HL-60/S4 (cell line): ENCODE results near the gene SALL1.

ENCODE experiments used
- in situ Hi-C: fragments of 300-500 bp; cut with MboI; formaldehyde crosslinking; loops from 2 replicates; pipeline ENCODE4 v1.14.3; 2022; ENCODE audit warnings: low sequenced_read_pairs

The SALL1 gene

GRCh38 chr16:51150888-51151320 lies at the start of gene SALL1:
Gene SALL1 (minus strand): TSS chr16:51151270. CDS start chr16:51151241, 29 bp downstream.
- in situ Hi-C loops: no loop called here

DNA sequence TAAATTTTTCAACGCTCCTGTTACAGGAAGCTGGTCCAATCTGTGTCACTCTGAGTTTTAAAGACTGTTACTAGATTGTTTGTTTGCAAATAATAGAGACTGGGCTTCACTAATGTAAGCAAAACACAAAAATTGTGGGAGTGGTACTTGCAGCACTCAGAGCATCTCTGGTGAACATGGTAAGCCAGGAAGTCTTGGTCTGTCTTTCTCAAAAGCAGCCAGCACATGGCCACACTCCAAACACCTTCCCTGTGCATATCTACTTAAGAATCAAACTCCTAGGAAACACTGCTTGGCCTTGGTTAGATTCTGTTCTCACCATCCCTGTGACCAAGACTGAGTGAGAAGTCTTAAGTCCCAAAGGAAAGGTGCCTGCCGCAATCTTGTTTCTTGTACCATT lies 49.7 kb upstream of the SALL1 start:
- in situ Hi-C loops: no loop called here

DNA sequence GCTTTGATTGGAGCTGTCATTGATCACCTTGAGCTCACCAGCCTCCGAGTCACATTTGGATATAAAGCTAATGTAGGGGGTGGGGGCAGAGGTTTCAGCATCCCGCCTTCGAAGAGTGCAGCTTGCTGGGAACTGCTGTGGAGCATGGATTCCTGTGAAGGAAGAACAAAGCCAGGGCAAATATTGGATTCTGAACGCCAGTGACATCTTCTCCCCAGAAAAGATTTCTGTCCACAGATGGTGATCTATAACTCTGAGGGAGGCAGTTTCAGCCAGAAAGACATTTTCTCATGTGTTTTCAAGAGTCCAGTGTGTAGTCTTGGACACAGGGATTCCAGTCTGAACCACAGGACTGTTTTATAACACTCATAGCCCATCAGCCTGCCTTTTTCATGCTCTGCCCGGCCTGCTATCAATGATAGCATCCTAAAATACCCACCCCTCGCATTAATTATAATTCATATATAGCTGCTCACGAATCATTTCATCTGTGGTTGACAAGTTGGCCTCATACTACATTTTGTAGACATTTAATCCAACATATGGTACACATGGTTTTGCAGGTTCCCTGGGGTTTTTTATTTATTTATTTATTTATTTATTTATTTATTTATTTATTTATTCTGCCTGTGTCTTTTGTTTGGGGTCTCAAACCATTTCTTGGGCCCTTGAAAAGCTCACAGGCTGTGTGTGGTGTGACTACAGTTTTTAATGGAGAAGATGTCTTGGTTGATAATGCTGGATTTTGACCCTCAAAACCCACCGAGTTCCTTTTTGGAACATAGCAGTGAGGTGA lies 47.1 kb upstream of the SALL1 start:
- in situ Hi-C loops: no loop called here

DNA sequence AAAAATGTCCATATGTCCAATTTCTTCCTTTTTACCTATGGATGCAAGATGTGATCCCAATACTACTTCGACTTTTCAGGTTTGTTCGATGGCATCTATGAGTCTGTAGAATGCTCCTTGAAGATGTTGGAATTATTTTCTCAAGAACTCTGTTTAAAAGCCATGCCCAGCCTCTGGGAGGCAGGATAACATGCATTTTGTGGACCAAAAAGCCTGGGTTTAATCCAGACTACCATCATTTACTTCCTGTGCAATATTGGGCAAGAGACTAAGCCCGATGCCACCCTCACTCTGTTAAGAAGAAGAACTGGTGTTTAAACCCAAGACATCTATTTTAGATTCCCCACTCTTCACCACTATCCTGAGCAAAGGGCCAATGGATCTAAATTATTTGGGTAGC lies 42.8 kb upstream of the SALL1 start:
- in situ Hi-C loops: no loop called here

DNA sequence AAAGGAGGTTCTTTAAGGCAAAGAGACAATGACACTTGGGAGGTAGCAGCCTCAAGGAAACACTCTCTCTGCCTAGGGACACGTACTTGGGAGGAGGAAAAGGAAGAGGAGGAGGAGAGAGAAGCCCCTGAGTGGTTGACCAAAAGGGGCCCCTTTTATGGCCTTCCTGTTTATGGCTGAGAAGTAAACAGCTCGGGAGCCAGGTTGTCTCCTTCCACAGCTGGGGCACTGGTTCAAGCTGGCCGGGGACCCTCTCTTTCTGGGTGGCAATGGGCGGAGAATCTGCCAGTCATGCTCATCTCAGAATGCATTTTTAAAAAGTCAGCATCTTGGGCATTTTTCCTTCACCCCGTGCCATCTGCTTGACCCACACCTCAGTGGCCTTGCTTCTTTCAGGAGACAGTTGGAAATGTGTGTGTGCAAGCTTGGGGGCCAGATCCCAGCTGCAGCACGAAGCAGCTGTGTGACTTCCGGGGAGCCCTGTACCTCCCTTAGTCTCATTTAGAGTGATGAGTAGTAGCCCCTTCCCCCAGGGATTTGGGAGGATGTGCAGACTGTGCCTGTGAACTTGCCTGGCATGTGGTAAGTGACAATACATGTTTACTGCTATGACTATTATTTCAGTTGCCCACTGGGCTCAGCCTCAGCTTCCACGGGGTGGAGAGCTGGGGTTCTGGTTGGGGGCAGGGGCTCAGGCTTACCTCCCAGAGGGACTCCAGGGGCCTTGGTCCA lies 33.8 kb upstream of the SALL1 start:
- in situ Hi-C loops: no loop called here

DNA sequence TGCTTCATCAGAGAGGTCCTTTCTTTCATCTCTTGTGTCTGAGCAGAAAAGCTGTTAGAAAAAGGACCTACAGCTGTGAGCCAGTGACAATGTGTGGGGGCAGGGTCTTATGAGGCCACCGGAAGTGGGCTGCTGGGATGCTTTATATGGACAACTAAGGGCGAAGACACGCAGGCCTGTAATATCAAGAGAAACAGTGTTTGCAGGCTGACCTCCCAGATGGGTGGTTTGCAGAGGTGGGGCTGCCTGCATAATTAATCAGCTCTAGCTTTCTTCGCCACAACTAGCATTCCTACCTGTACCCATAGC lies 30.4 kb upstream of the SALL1 start:
- in situ Hi-C loops: no loop called here

DNA sequence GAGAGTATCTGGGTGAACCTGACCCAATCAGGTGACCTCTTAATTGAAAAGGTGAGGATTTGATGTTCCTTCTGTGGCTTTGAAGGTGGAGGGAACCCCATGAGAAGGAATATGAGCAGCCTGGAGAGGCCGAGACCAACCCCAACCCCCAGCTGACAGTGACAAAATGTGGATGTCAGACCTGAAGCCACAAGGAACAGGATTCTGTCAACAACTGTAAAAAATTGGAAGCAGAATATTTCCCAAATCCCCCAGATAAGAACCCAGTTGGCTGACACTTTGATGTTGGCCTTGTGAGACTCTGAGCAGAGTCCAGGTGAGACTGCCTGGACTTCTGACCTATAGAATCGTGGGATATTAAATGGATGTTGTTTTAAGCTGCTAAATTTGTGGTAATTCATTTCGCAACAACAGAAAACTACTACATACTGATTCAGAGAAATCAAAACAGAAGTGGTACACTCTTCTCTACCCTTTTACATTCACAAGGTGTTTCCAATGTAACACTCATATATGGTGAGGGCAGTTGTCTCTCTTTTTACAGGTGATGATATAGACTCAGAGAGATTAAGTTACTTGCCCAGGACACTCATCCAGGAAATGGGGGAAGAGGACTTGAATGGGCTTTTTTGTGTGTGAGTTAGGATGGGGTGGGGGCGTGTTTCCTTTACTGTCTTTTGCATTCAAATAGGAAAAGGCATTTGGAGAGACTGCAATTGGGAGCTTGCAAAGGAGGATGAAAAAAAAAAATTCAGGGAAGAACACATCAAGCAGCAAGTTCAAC lies 29.8 kb upstream of the SALL1 start:
- in situ Hi-C loops: no loop called here

- in situ Hi-C loops: no loop called here
These were observed 24.0 kb upstream of the SALL1 start for GRCh38 chr16:51175081-51175480.

GRCh38 chr16:51172368-51172767 lies 21.3 kb upstream of the SALL1 start:
- in situ Hi-C loops: no loop called here

GRCh38 chr16:51168755-51169154 lies 17.7 kb upstream of the SALL1 start:
- in situ Hi-C loops: no loop called here

DNA sequence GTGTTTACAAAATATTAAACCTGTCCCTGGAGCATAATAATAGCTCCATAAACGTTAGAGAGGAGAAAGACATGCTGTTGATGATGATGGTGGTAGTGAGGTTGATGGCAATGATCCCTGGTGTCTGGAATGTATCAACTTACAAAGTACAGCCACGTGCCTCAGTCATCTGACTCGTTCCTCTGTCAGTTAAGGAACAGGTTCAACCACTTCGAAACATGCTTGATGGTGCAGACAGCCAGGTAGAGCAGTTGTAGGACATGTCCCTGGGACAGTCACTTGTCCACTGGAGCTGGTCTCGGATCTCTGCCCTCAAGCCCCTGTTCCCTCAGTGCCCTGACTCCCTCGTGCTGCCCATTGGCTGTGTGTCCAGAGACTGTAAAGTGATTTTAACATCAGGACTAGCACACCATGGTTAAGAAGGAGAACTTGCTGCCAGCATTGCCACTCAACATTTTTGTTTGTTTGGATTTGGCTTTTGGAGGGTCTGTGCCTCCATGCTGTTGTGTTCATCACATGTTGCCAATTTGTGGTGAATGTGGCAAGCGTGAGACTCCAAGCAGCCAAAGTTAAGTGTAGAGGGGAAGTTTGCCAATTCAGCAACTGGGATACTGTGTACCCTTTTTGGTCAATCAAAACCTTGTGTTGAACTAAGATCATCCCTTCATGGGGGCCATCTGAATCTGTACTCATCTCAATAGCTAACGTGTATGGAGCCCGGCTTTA lies 16.3 kb upstream of the SALL1 start:
- in situ Hi-C loops: no loop called here

DNA sequence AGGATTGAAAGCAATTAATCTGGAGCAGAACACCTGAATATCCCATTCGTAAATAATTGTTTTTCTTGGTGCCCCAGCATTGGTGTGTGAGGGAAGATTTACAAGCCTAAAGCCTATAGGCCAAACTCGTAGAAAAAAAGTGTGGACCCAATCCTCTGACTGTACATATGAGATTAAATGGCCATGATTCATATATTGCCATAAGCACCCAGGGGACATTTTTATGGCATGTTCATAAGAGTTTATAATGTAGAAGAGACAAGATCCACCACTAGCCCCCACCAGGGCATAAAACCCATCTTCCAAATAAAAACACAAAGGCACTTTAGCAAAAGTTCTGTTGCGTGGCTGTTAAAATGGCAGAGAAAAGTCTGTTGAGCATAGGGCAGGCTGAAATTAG lies 15.5 kb upstream of the SALL1 start:
- in situ Hi-C loops: no loop called here

- in situ Hi-C loops: no loop called here
These were observed 15.0 kb upstream of the SALL1 start for GRCh38 chr16:51166091-51166490.

GRCh38 chr16:51165043-51165442 lies 14.0 kb upstream of the SALL1 start:
- in situ Hi-C loops: no loop called here

- in situ Hi-C loops: no loop called here
These were observed 13.5 kb upstream of the SALL1 start for GRCh38 chr16:51164574-51164973.

DNA sequence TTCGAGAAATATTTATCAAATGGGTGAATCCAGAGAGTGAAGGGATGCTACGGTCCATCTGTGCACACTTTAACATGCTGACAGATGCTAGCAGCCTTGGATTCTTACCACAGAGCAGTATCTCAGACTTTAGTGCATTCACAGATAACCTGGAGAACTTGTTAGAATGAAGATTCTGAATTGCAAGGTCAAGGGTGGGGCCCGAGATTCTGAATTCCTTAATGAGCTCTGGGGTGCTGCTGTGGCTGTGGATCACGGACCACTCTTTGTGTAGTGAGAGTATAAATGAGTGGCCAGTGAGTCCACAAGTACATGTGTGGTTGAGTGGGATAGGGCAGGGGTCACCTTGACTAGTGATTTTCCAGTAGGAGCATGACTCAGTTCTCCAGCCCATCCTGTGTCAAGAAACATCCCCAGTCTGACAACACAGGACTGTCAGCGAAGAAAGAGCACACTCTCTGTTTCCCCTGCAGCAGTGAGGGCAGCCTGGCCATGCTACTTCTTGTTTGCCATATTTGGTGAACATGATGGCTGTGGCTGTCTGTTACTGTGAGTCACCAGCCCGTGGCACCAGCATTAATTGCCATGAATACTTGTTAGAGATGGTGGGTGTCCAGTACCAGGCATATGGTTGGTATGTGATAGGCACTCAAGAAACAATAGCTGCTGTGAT lies 13.0 kb upstream of the SALL1 start:
- in situ Hi-C loops: no loop called here

DNA sequence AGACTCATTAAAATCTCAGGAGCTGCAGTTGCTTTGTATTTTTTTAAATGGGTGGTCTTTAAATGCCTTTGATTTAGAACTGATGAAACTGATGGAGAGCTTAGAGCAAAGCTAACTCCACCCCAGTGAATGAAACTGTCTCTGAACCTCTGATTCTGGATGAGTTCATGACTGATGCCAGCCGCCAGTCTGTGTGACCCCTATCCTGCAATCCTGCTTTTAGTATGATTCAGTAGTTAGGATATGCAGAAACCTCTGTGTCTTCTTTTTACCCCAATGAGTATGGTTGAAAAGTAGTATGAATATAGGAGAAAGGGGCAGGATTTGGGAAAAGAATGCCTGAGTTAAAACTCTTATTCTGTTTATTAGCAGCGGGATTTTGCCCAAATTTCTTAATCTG lies 12.3 kb upstream of the SALL1 start:
- in situ Hi-C loops: no loop called here

GRCh38 chr16:51161440-51162195 lies 10.5 kb upstream of the SALL1 start:
- in situ Hi-C loops: no loop called here

GRCh38 chr16:51159865-51160264 lies 8.8 kb upstream of the SALL1 start:
- in situ Hi-C loops: no loop called here

- in situ Hi-C loops: no loop called here
These were observed 8.2 kb upstream of the SALL1 start for GRCh38 chr16:51159296-51159695.
